ENCODE results near the gene SOX1.

The SOX1 gene

GRCh38 chr13:112073245-112074138, 6.5 kb downstream of the SOX1 start:
- DNase-seq: no peak

GRCh38 chr13:112074139-112074865, 7.4 kb downstream of the SOX1 start:
- DNase-seq: no peak

- DNase-seq: no peak
Observed at GRCh38 chr13:112077729-112078128, 10.8 kb downstream of the SOX1 start.

- DNase-seq: no peak
Observed at GRCh38 chr13:112078216-112078615, 11.3 kb downstream of the SOX1 start.

- DNase-seq: no peak
Observed at GRCh38 chr13:112078879-112079531, 12.1 kb downstream of the SOX1 start.

- DNase-seq: no peak
Observed at GRCh38 chr13:112079696-112080095, 12.7 kb downstream of the SOX1 start.

GRCh38 chr13:112083971-112084370, 17.0 kb downstream of the SOX1 start:
- no peak for DNase-seq

GRCh38 chr13:112092453-112092852, 25.5 kb downstream of the SOX1 start:
- no peak for DNase-seq

- DNase-seq: no peak
Observed at GRCh38 chr13:112095354-112095753, 28.4 kb downstream of the SOX1 start.

- DNase-seq: no peak
Observed at GRCh38 chr13:112096959-112097358, 30.0 kb downstream of the SOX1 start.

GRCh38 chr13:112097770-112098169, 30.8 kb downstream of the SOX1 start:
- DNase-seq: no peak

- DNase-seq: no peak
Observed at GRCh38 chr13:112098699-112099098, 31.8 kb downstream of the SOX1 start.

- no peak for DNase-seq
Observed at GRCh38 chr13:112101360-112101930, 34.5 kb downstream of the SOX1 start.

- no peak for DNase-seq
Observed at GRCh38 chr13:112102243-112102642, 35.3 kb downstream of the SOX1 start.

- DNase-seq: no peak
Observed at GRCh38 chr13:112103260-112103838, 36.4 kb downstream of the SOX1 start.

GRCh38 chr13:112103961-112104880, 37.3 kb downstream of the SOX1 start:
- DNase-seq: no peak

GRCh38 chr13:112104881-112105234, 37.9 kb downstream of the SOX1 start:
- no peak for DNase-seq

- no peak for DNase-seq
Observed at GRCh38 chr13:112105244-112105681, 38.3 kb downstream of the SOX1 start.

GRCh38 chr13:112105892-112106291, 38.9 kb downstream of the SOX1 start:
- no peak for DNase-seq

GRCh38 chr13:112106478-112107141, 39.7 kb downstream of the SOX1 start:
- DNase-seq: no peak

- DNase-seq: no peak
Observed at GRCh38 chr13:112107289-112107688, 40.3 kb downstream of the SOX1 start.
